Adrenal gland (tissue), 12 donors: ENCODE data around the gene SLC24A2. TPM values are rescaled to one million over a fixed set of nuclear protein-coding genes. Genes with fewer than 3 reads are reported as not detected.
A peak's percentile ranks its signal among the peaks of the same experiment; 100 is the strongest.

ENCODE experiments used
- DNase-seq, 7 donors: peaks; one replicate each; pipeline ENCODE4 v3.0.0-alpha.2; 2019 to 2020
- H3K27ac ChIP-seq, 5 donors: fragments of 200-600 bp; sonication (generic) in 4 of 5; 1 replicate in 3 of 5; 2 replicates in 2 of 5; pipeline versions ENCODE4 v1.5.1 to v1.8.0; 2016 to 2020; ENCODE audit warnings: mild to moderate bottlenecking in 1 of 5
- H3K27me3 ChIP-seq: fragments of 200-600 bp; 2 replicates; pipeline ENCODE4 v1.8.0; 2021
- H3K36me3 ChIP-seq, 2 donors: fragments of 200-600 bp; replicated peaks in 1 of 2; 1 replicate in 1 of 2; 2 replicates in 1 of 2; pipeline versions ENCODE4 v1.5.1 to v1.8.0; 2018 to 2022
- H3K4me1 ChIP-seq, 2 donors: fragments of 200-600 bp; replicated peaks in 1 of 2; 1 replicate in 1 of 2; 2 replicates in 1 of 2; pipeline versions ENCODE4 v1.5.1 to v1.8.0; 2018 to 2021
- H3K4me3 ChIP-seq, 4 donors: fragments of 200-600 bp; sonication (generic) in 3 of 4; one replicate each; pipeline ENCODE4 v1.5.1; 2016 to 2018
- H3K9me3 ChIP-seq, 3 donors: fragments of 200-600 bp; sonication (generic) in 1 of 3; replicated peaks in 1 of 3; 1 replicate in 2 of 3; 2 replicates in 1 of 3; pipeline versions ENCODE4 v1.5.1 to v1.8.0; 2016 to 2021
- POLR2A ChIP-seq, 2 donors: fragments of 450-650 bp; IDR thresholded peaks; one replicate each; pipeline ENCODE4 v1.6.1; 2017; ENCODE audit warnings: antibody characterized with exemption in 2 of 2, mild to moderate bottlenecking in 2 of 2, moderate library complexity in 1 of 2
- WGBS, 4 donors: extraction: QIAGEN DNeasy Blood & Tissue Kit in 2 of 4; methylation state at CpG; one replicate each; pipeline versions ENCODE4 v1.1.5 to v1.1.7; 2013 to 2017; 5-methylcytosine and 5-hydroxymethylcytosine counted together
- intact Hi-C, 2 donors: fragments of 100-400 bp; cut with DNase I; formaldehyde crosslinking; loops; one replicate each; pipeline versions ENCODE4 v1.14.1 to v1.15.0; 2022 to 2023
- polyA plus RNA-seq, 3 donors: library from polyadenylated mRNA; stranded (reverse); fragments of 200-250 nt in 2 of 3; fragments of 350-450 nt in 1 of 3; fragmentation: Illumina TruSeq in 1 of 3; extraction: RNeasy Lipid Tissue Mini Kit (QIAGEN cat#74804) in 1 of 3; gene quantifications; one replicate each; pipeline ENCODE4 v1.2.3, GENCODE V29; 2013 to 2014
- total RNA-seq, 9 donors: library from RNA; depleted of rRNA in 4 of 9; stranded (reverse); fragments of >200 nt in 4 of 9; fragments of 120-200 nt in 1 of 9; fragmentation: NEBNext Ultra II Directional in 1 of 9; extraction: Animal tissue kit (Norgen Biotek cat#: 25700) in 1 of 9; gene quantifications; one replicate each; pipeline versions ENCODE4 v1.1.0 to v1.2.4, GENCODE V29; 2013 to 2023
- TF ChIP-seq, protein P1 (sequence below), 6 experiments: fragments of 450-650 bp in 4 of 6; fragments of 200-600 bp in 2 of 6; sonication (generic) in 1 of 6; IDR thresholded peaks; 1 replicate in 5 of 6; 2 replicates in 1 of 6; pipeline versions ENCODE4 v1.5.1 to v1.8.0; 2016 to 2021; ENCODE audit warnings: antibody characterized with exemption in 6 of 6, mild to moderate bottlenecking in 2 of 6, moderate library complexity in 1 of 6
- donor health status: healthy with polysubstance abuse.
- donor health status: Bipolar disorder and iron deficiency.
- donor health status: DM: yes; HTN: yes; CAD: no.
- donor health status: DM: no; HTN: no; CAD: no.
- donor health status: DM: no; HTN: no; CAD: no.
- donor health status: DM: yes; HTN: yes; CAD: no.

The SLC24A2 gene
- total and polyA plus RNA-seq, 12 donors = 0.26 to 20.8 (median 3.4) TPM; not detected in 3

DNA sequence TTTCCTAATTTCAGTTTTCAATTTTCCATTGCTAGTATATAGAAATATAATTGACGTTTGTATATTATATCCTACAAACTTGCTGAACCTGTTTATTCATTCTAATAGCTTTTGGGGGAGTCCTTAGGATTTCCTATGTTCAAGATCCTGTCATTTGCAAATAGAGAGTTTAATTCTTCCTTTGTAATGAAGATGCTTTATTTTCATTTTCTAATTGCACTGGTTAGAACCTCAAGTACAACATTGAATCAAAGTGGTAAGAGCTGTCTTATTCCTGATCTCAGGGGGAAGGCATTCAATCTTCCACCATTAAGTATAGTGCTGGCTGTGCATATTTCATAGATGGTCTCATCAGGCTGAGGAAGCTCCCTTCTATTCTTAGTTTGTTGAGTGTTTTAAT lies 15.6 kb upstream of the SLC24A2 start:
- H3K27ac ChIP-seq = no peak overlapping the region
- TF ChIP-seq POLR2A (IDR thresholded peaks at IDR 0.05) = no peak
- TF ChIP-seq, protein P1, sequence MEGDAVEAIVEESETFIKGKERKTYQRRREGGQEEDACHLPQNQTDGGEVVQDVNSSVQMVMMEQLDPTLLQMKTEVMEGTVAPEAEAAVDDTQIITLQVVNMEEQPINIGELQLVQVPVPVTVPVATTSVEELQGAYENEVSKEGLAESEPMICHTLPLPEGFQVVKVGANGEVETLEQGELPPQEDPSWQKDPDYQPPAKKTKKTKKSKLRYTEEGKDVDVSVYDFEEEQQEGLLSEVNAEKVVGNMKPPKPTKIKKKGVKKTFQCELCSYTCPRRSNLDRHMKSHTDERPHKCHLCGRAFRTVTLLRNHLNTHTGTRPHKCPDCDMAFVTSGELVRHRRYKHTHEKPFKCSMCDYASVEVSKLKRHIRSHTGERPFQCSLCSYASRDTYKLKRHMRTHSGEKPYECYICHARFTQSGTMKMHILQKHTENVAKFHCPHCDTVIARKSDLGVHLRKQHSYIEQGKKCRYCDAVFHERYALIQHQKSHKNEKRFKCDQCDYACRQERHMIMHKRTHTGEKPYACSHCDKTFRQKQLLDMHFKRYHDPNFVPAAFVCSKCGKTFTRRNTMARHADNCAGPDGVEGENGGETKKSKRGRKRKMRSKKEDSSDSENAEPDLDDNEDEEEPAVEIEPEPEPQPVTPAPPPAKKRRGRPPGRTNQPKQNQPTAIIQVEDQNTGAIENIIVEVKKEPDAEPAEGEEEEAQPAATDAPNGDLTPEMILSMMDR (IDR thresholded peaks at IDR 0.05) = no peak
- no peaks in the 10 kb centered on the region for H3K9me3 ChIP-seq
- H3K36me3 ChIP-seq = no peaks in the 10 kb centered on the region
- H3K4me1 ChIP-seq = no peaks in the 10 kb centered on the region
- H3K27me3 ChIP-seq = no peaks in the 10 kb centered on the region
- intact Hi-C loops = no loop called here
- no peak overlapping the region for H3K4me3 ChIP-seq
- 12 to 27% (median 16%) methylated on average over 1 of the region's 1 CpG for WGBS, 4 donors
- no peak for DNase-seq

DNA sequence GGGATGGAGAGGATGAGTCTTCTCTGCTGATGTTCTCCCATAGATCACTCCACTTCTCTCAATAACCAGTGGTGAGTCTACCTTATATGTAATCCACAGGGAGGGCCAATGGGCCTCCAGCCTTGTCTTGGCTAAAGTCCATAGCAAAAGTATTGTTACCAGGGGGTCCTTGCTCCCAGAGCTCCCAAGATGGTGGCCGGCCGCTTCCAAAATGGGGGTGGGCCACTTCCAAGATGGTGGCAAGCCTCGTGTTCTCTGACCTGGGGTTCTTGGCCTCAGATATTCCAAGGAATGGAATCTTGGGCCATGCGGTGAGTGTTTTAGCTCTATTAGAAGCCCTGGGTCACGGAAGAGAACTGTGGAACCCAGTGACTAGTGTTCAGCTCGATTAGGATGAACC lies 12.0 kb upstream of the SLC24A2 start:
- Histone ChIP-seq H3K4me3 (no peak overlapping the region), H3K27ac (no peak overlapping the region), H3K9me3 (no peaks in the 10 kb centered on the region), H3K4me1 (no peaks in the 10 kb centered on the region), H3K36me3 (no peaks in the 10 kb centered on the region), H3K27me3 (no peaks in the 10 kb centered on the region)
- no peak for DNase-seq
- intact Hi-C loops = no loop called here
- WGBS, 4 donors = 71 to 87% (median 77%) methylated on average over 6 of the region's 6 CpGs
- TF ChIP-seq POLR2A (IDR thresholded peaks at IDR 0.05) = no peak
- TF ChIP-seq, protein P1 (IDR thresholded peaks at IDR 0.05) = no peak

DNA sequence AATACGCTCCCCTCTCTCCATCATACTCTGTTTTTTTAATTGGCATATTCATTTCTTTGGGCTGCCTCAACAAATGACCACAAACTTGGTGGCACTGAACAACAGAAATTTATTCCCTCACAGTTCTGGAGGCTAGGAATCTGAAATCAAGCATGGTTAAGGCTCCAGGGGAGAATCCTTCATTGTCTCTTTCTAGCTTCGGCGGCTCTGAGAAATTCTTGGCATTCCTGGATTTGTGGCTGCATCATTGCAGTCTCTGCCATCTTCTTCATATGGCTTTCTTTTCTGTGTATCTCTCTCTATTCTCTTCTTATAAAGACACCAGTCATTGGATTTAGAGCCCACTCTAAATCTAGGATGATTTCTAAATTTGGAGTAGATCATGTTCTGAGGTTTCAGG lies 10.9 kb upstream of the SLC24A2 start:
- no peak overlapping the region for H3K27ac ChIP-seq
- no peaks in the 10 kb centered on the region for H3K4me1 ChIP-seq
- DNase-seq = no peak
- H3K36me3 ChIP-seq = no peaks in the 10 kb centered on the region
- TF ChIP-seq POLR2A (IDR thresholded peaks at IDR 0.05) = no peak
- WGBS, 4 donors = 35 to 50% (median 43%) methylated on average over 3 of the region's 3 CpGs
- H3K27me3 ChIP-seq = no peaks in the 10 kb centered on the region
- no peaks in the 10 kb centered on the region for H3K9me3 ChIP-seq
- intact Hi-C loops = no loop called here
- no peak overlapping the region for H3K4me3 ChIP-seq

DNA sequence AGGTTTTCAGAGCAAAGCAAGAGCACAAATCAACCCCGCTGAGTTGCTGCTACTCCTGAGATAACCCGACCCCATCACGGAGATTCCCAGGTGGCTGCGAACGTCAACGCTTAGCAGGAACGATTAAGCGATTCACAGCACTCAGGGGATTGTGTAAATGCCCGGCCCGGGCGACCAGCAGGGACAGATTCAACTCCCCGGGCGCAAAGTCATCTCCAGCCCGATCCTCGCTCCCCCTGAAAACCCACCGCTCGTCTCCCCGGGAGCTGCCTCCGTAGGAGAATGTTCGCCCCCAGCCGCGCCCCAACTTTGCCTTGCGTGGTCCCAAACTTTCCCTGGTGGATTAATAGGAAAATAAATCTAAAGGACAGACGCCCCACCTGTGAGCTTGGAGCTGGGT lies 685 bp downstream of the SLC24A2 start:
- peak overlapping the region in 1 of 5 donors; percentile 62 for H3K27ac ChIP-seq
- peaks cover 16% of the 10 kb centered on the region for H3K27me3 ChIP-seq
- TF ChIP-seq, protein P1 (IDR thresholded peaks at IDR 0.05) = no peak
- TF ChIP-seq POLR2A (IDR thresholded peaks at IDR 0.05) = peak in 1 of 2 donors; percentile 11
- DNase-seq = peak in 1 of 7 donors; percentile 78
- 1 to 5% (median 2%) methylated on average over 19 to 24 of the region's 24 CpGs for WGBS, 4 donors
- H3K9me3 ChIP-seq = no peaks in the 10 kb centered on the region
- intact Hi-C loops = no loop called here
- no peaks in the 10 kb centered on the region for H3K4me1 ChIP-seq
- H3K4me3 ChIP-seq = no peak overlapping the region
- no peaks in the 10 kb centered on the region for H3K36me3 ChIP-seq

DNA sequence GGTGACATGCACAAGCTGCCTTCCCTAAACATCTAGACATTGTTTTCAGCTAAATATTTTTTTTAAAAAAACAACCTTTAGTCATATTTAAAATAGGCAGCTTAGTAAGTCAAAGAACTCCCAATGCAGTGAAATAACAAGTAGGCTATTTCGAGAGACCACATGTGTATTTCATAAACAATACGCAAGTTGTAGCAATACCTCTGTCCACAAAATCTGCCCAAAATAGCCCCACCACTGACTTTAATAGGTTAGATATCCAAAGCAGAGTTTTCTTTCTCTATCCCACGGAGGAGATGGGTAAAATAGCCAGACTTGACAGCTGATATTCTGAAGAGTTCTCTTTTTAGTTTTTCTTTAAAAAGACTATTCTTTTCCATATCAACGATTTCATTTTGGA lies 1.2 kb downstream of the SLC24A2 start:
- peaks cover 16% of the 10 kb centered on the region for H3K27me3 ChIP-seq
- H3K27ac ChIP-seq = peak overlapping the region in 1 of 5 donors; percentile 62
- no peaks in the 10 kb centered on the region for H3K4me1 ChIP-seq
- WGBS, 4 donors = 13 to 20% (median 17%) methylated on average over 4 of the region's 4 CpGs
- TF ChIP-seq POLR2A (IDR thresholded peaks at IDR 0.05) = no peak
- TF ChIP-seq, protein P1 (IDR thresholded peaks at IDR 0.05) = no peak
- no peak overlapping the region for H3K4me3 ChIP-seq
- no peak for DNase-seq
- intact Hi-C loops = no loop called here
- H3K9me3 ChIP-seq = no peaks in the 10 kb centered on the region
- no peaks in the 10 kb centered on the region for H3K36me3 ChIP-seq
